Nephron (organoid): ENCODE data around the gene RGS2.

Source experiments
- H3K27ac Mint-ChIP-seq, 3 experiments: 2 replicates each; pipeline ENCODE4 v1.8.0; 2020; ENCODE audit warnings: mixed read lengths in 3 of 3, mild to moderate bottlenecking in 2 of 3, moderate library complexity in 1 of 3
- H3K27me3 Mint-ChIP-seq: 2 replicates; pipeline ENCODE4 v1.8.0; 2021; ENCODE audit warnings: low read depth, mild to moderate bottlenecking, moderate library complexity, mixed read lengths
- H3K36me3 Mint-ChIP-seq: 2 replicates; pipeline ENCODE4 v1.8.0; 2020; ENCODE audit warnings: low read depth, mixed read lengths
- H3K4me1 Mint-ChIP-seq: 2 replicates; pipeline ENCODE4 v1.8.0; 2020; ENCODE audit warnings: mixed read lengths
- H3K4me3 Mint-ChIP-seq, 3 experiments: 2 replicates each; pipeline ENCODE4 v1.8.0; 2020; ENCODE audit warnings: mild to moderate bottlenecking in 3 of 3, mixed read lengths in 3 of 3, moderate library complexity in 2 of 3
- H3K9me3 Mint-ChIP-seq: 2 replicates; pipeline ENCODE4 v1.8.0; 2020; ENCODE audit warnings: mixed read lengths
- CTCF ChIP-seq, 3 experiments: fragments of 200-600 bp; sonication (generic); IDR thresholded peaks; one replicate each; pipeline ENCODE4 v1.5.0; 2021; ENCODE audit warnings: antibody characterized with exemption in 3 of 3; ENCODE audit not compliant: unreplicated experiment in 3 of 3

Gene RGS2

GRCh38 chr1:192775631-192776030 is 33.2 kb upstream of the RGS2 start:
- no peaks in the 10 kb centered on the region for H3K36me3 Mint-ChIP-seq
- H3K27ac Mint-ChIP-seq: no peak overlapping the region
- H3K27me3 Mint-ChIP-seq: no peaks in the 10 kb centered on the region
- peaks cover 7% of the 10 kb centered on the region for H3K9me3 Mint-ChIP-seq
- H3K4me1 Mint-ChIP-seq: no peaks in the 10 kb centered on the region
- H3K4me3 Mint-ChIP-seq: no peak overlapping the region
- no peak for TF ChIP-seq CTCF (IDR thresholded peaks at IDR 0.05; ENCODE audit: unreplicated experiment in 3 of 3)

GRCh38 chr1:192776206-192776605 is 32.6 kb upstream of the RGS2 start:
- TF ChIP-seq CTCF (IDR thresholded peaks at IDR 0.05; ENCODE audit: unreplicated experiment in 3 of 3): no peak
- no peak overlapping the region for H3K27ac Mint-ChIP-seq
- no peak overlapping the region for H3K4me3 Mint-ChIP-seq
- H3K36me3 Mint-ChIP-seq: no peaks in the 10 kb centered on the region
- no peaks in the 10 kb centered on the region for H3K27me3 Mint-ChIP-seq
- H3K9me3 Mint-ChIP-seq: peaks cover 7% of the 10 kb centered on the region
- no peaks in the 10 kb centered on the region for H3K4me1 Mint-ChIP-seq

GRCh38 chr1:192776998-192777397 is 31.8 kb upstream of the RGS2 start:
- TF ChIP-seq CTCF (IDR thresholded peaks at IDR 0.05; ENCODE audit: unreplicated experiment in 3 of 3): no peak
- no peak overlapping the region for H3K27ac Mint-ChIP-seq
- no peaks in the 10 kb centered on the region for H3K27me3 Mint-ChIP-seq
- peaks cover 7% of the 10 kb centered on the region for H3K9me3 Mint-ChIP-seq
- no peaks in the 10 kb centered on the region for H3K36me3 Mint-ChIP-seq
- no peak overlapping the region for H3K4me3 Mint-ChIP-seq
- H3K4me1 Mint-ChIP-seq: no peaks in the 10 kb centered on the region

- H3K27ac Mint-ChIP-seq: no peak overlapping the region
- TF ChIP-seq CTCF (IDR thresholded peaks at IDR 0.05; ENCODE audit: unreplicated experiment in 3 of 3): no peak
- H3K36me3 Mint-ChIP-seq: no peaks in the 10 kb centered on the region
- H3K4me1 Mint-ChIP-seq: no peaks in the 10 kb centered on the region
- peaks cover 11% of the 10 kb centered on the region for H3K9me3 Mint-ChIP-seq
- no peak overlapping the region for H3K4me3 Mint-ChIP-seq
- no peaks in the 10 kb centered on the region for H3K27me3 Mint-ChIP-seq
Observed at GRCh38 chr1:192783791-192784190, 25.0 kb upstream of the RGS2 start.

- no peaks in the 10 kb centered on the region for H3K27me3 Mint-ChIP-seq
- no peak overlapping the region for H3K27ac Mint-ChIP-seq
- no peak overlapping the region for H3K4me3 Mint-ChIP-seq
- no peak for TF ChIP-seq CTCF (IDR thresholded peaks at IDR 0.05; ENCODE audit: unreplicated experiment in 3 of 3)
- H3K4me1 Mint-ChIP-seq: no peaks in the 10 kb centered on the region
- peaks cover 8% of the 10 kb centered on the region for H3K9me3 Mint-ChIP-seq
- no peaks in the 10 kb centered on the region for H3K36me3 Mint-ChIP-seq
Observed at GRCh38 chr1:192784397-192784796, 24.4 kb upstream of the RGS2 start.

GRCh38 chr1:192786576-192786975 is 22.3 kb upstream of the RGS2 start:
- H3K9me3 Mint-ChIP-seq: peaks cover 5% of the 10 kb centered on the region
- no peaks in the 10 kb centered on the region for H3K36me3 Mint-ChIP-seq
- H3K4me3 Mint-ChIP-seq: no peak overlapping the region
- no peaks in the 10 kb centered on the region for H3K27me3 Mint-ChIP-seq
- H3K4me1 Mint-ChIP-seq: no peaks in the 10 kb centered on the region
- no peak overlapping the region for H3K27ac Mint-ChIP-seq
- no peak for TF ChIP-seq CTCF (IDR thresholded peaks at IDR 0.05; ENCODE audit: unreplicated experiment in 3 of 3)
